Measurements from ENCODE around the gene PTPRG. TPM values are rescaled to one million over a fixed set of nuclear protein-coding genes. Genes with fewer than 3 reads are reported as not detected.
"Not testable (repeated sequence)": the region's sequence is repeated elsewhere in the genome, so short reads cannot be mapped to it uniquely, and the experiment has no call there.

Gene PTPRG
- total RNA-seq, 2 experiments from 2014 or later, result 0.13 to 0.70 TPM

- intact Hi-C loops (cut with micrococcal nuclease; ENCODE audit: unreplicated experiment), result no loop called here
- Histone ChIP-seq H4K20me1 (ENCODE audit: insufficient read depth, low read length) (no peaks in the 10 kb centered on the region), H3K79me2 (ENCODE audit: insufficient read depth, low read depth, low read length) (no peaks in the 10 kb centered on the region), H3K4me2 (ENCODE audit: low read length) (no peak overlapping the region), H3K36me3 (ENCODE audit: insufficient read depth, low read length) (no peaks in the 10 kb centered on the region), H3K4me1 (ENCODE audit: insufficient read depth, low read length, poor library complexity, severe bottlenecking) (peaks cover 6% of the 10 kb centered on the region), H3K27ac (ENCODE audit: low read depth, low read length, poor library complexity, severe bottlenecking) (no peak overlapping the region), H2AFZ (ENCODE audit: low read length) (no peak overlapping the region), H3K9me2 (ENCODE audit: insufficient read depth, low read length) (no peaks in the 10 kb centered on the region), H3K9me3 (ENCODE audit: low read length) (no peaks in the 10 kb centered on the region), H3K4me3 (ENCODE audit: low read depth, low read length, poor library complexity, severe bottlenecking) (no peak overlapping the region)
- ChIA-PET CTCF (ENCODE audit: unreplicated experiment) (no interaction called here), POLR2A (interaction anchor here (0.6 to 0.7 kb wide), 3 partner anchors 9 to 110 kb away, joined by 3 to 6 read pairs (median 4); no protein-coding TSS in a partner anchor)
- DNase-seq (ENCODE audit: low spot score), result no peak
- no TSS peak for BruUV-seq (replicated peaks)
- no peak for TF ChIP-seq EZH2phosphoT487 (IDR thresholded peaks at IDR 0.05; ENCODE audit: borderline replicate concordance, low read depth, low read length)
- TF ChIP-seq, protein P1, sequence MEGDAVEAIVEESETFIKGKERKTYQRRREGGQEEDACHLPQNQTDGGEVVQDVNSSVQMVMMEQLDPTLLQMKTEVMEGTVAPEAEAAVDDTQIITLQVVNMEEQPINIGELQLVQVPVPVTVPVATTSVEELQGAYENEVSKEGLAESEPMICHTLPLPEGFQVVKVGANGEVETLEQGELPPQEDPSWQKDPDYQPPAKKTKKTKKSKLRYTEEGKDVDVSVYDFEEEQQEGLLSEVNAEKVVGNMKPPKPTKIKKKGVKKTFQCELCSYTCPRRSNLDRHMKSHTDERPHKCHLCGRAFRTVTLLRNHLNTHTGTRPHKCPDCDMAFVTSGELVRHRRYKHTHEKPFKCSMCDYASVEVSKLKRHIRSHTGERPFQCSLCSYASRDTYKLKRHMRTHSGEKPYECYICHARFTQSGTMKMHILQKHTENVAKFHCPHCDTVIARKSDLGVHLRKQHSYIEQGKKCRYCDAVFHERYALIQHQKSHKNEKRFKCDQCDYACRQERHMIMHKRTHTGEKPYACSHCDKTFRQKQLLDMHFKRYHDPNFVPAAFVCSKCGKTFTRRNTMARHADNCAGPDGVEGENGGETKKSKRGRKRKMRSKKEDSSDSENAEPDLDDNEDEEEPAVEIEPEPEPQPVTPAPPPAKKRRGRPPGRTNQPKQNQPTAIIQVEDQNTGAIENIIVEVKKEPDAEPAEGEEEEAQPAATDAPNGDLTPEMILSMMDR (conservative IDR thresholded peaks at IDR 0.05; ENCODE audit: low read length), result no peak
Measured at GRCh38 chr3:61704807-61705206, 143.4 kb downstream of the PTPRG start.

DNA sequence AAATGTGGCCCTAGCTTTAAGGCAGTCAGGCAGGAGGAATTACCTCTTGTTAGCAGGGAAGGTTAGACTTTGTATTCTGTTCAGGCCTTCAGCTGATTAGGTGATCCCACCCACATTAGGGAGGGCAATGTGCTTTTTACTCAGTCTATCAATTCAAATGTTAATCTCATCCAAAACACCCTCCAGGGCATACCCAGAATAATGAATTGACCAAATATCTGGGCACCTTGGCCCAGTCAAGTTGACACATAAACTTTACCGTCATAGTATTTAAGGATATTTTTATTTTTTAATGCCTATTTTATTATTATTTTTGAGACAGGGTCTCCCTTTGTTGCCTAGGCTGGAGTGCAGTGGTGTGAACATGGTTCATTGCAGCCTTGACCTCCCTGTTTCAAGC is 146.1 kb downstream of the PTPRG start:
- CTCF ChIA-PET (ENCODE audit: unreplicated experiment), result no interaction called here
- intact Hi-C loops (cut with micrococcal nuclease; ENCODE audit: unreplicated experiment), result no loop called here
- Histone ChIP-seq H3K4me3 (ENCODE audit: low read depth, low read length, poor library complexity, severe bottlenecking) (no peak overlapping the region), H3K79me2 (ENCODE audit: insufficient read depth, low read depth, low read length) (no peaks in the 10 kb centered on the region), H3K9me3 (ENCODE audit: low read length) (no peaks in the 10 kb centered on the region), H3K27ac (ENCODE audit: low read depth, low read length, poor library complexity, severe bottlenecking) (no peak overlapping the region), H3K4me1 (ENCODE audit: insufficient read depth, low read length, poor library complexity, severe bottlenecking) (no peaks in the 10 kb centered on the region), H3K9me2 (ENCODE audit: insufficient read depth, low read length) (no peaks in the 10 kb centered on the region), H4K20me1 (ENCODE audit: insufficient read depth, low read length) (no peaks in the 10 kb centered on the region), H3K36me3 (ENCODE audit: insufficient read depth, low read length) (no peaks in the 10 kb centered on the region), H3K4me2 (ENCODE audit: low read length) (no peak overlapping the region), H2AFZ (ENCODE audit: low read length) (no peak overlapping the region)
- POLR2A ChIA-PET, result no interaction called here
- BruUV-seq (replicated peaks), result no TSS peak
- no peak for DNase-seq (ENCODE audit: low spot score)
- TF ChIP-seq, protein P1 (conservative IDR thresholded peaks at IDR 0.05; ENCODE audit: low read length), result no peak
- no peak for TF ChIP-seq EZH2phosphoT487 (IDR thresholded peaks at IDR 0.05; ENCODE audit: borderline replicate concordance, low read depth, low read length)

DNA sequence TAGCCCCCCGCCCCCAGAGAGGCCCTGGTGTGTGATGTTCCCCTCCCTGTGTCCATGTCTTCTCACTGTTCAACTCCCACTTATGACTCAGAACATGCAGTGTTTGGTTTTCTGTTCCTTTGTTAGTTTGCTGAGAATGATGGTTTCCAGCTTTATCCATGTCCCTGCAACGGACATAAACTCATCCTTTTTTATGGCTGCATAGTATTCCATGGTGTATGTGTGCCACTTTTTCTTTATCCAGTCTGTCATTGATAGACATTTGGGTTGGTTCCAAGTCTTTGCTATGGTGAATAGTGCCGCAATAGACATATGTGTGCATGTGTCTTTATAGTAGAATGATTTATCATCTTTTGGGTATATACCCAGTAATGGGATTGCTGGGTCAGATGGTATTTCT is 149.5 kb downstream of the PTPRG start:
- H3K9me3 ChIP-seq (ENCODE audit: low read length); H3K79me2 ChIP-seq (ENCODE audit: insufficient read depth, low read depth, low read length); H3K4me2 ChIP-seq (ENCODE audit: low read length); H4K20me1 ChIP-seq (ENCODE audit: insufficient read depth, low read length); BruUV-seq (replicated peaks); intact Hi-C loops (cut with micrococcal nuclease; ENCODE audit: unreplicated experiment); DNase-seq (ENCODE audit: low spot score); H3K27ac ChIP-seq (ENCODE audit: low read depth, low read length, poor library complexity, severe bottlenecking); H3K4me3 ChIP-seq (ENCODE audit: low read depth, low read length, poor library complexity, severe bottlenecking); H2AFZ ChIP-seq (ENCODE audit: low read length); H3K4me1 ChIP-seq (ENCODE audit: insufficient read depth, low read length, poor library complexity, severe bottlenecking); H3K9me2 ChIP-seq (ENCODE audit: insufficient read depth, low read length); POLR2A ChIA-PET; H3K36me3 ChIP-seq (ENCODE audit: insufficient read depth, low read length); CTCF ChIA-PET (ENCODE audit: unreplicated experiment): not testable (repeated sequence)
